ENCODE results near the gene CNGB1. TPM values are rescaled to one million over a fixed set of nuclear protein-coding genes. Genes with fewer than 3 reads are reported as not detected.

Gene CNGB1
- total and polyA plus RNA-seq, 2 experiments from 2014 or later: not detected

DNA sequence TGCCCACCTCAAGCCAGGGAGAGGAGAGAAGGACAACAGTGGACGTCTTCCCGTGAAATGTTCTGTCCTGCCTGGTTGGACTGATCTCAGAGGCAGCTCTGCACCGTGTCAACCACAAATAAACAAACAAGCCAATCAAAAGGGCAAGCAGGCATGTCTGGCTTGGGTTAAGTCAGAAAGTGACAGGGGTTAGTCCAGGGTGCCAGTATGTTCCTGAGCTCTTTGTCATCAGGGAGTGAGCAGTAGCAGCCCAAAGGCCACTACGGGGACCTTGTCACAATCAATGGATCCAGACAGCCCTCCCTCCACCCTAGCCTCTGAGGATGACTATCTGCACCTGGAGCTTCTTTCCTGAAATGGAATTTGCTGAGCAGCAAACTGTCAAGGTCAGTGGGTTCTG lies 35.0 kb downstream of the CNGB1 start:
- no peak overlapping the region for H3K27ac ChIP-seq
- H3K4me1 ChIP-seq (ENCODE audit: low read depth): no peaks in the 10 kb centered on the region
- DNase-seq (ENCODE audit: low read depth in 1 of 2, low spot score in 1 of 2): no peak
- H3K4me3 ChIP-seq: no peak overlapping the region
- H3K27me3 ChIP-seq: no peaks in the 10 kb centered on the region
- H3K36me3 ChIP-seq: no peaks in the 10 kb centered on the region
- TF ChIP-seq, protein P1, sequence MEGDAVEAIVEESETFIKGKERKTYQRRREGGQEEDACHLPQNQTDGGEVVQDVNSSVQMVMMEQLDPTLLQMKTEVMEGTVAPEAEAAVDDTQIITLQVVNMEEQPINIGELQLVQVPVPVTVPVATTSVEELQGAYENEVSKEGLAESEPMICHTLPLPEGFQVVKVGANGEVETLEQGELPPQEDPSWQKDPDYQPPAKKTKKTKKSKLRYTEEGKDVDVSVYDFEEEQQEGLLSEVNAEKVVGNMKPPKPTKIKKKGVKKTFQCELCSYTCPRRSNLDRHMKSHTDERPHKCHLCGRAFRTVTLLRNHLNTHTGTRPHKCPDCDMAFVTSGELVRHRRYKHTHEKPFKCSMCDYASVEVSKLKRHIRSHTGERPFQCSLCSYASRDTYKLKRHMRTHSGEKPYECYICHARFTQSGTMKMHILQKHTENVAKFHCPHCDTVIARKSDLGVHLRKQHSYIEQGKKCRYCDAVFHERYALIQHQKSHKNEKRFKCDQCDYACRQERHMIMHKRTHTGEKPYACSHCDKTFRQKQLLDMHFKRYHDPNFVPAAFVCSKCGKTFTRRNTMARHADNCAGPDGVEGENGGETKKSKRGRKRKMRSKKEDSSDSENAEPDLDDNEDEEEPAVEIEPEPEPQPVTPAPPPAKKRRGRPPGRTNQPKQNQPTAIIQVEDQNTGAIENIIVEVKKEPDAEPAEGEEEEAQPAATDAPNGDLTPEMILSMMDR (IDR thresholded peaks at IDR 0.05; ENCODE audit: low read depth, low read length): no peak
- H3K9me3 ChIP-seq (ENCODE audit: low read depth): no peaks in the 10 kb centered on the region

DNA sequence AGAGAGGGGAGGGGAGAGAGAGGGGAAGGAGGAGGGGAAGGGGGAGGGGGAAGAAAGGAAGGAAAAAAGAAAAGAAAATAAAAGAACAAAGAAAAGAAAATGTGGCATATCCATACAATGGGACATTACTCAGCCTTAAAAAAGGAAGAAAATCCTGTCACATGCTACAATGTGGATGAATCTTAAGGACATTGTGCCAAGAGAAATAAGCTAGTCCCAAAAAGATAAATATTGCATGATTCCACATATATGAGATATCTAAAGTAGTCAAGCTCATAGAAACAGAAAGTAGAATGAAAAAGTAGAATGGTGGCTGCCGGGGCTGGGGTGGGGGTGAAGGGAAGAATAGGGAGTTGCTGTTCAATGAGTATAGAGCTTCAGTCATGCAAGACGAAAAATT lies 40.4 kb downstream of the CNGB1 start:
- TF ChIP-seq, protein P1 (IDR thresholded peaks at IDR 0.05; ENCODE audit: low read depth, low read length): no peak
- no peaks in the 10 kb centered on the region for H3K4me1 ChIP-seq (ENCODE audit: low read depth)
- H3K36me3 ChIP-seq: no peaks in the 10 kb centered on the region
- H3K27me3 ChIP-seq: no peaks in the 10 kb centered on the region
- no peak for DNase-seq (ENCODE audit: low read depth in 1 of 2, low spot score in 1 of 2)
- no peak overlapping the region for H3K27ac ChIP-seq
- H3K4me3 ChIP-seq: no peak overlapping the region
- H3K9me3 ChIP-seq (ENCODE audit: low read depth): no peaks in the 10 kb centered on the region

DNA sequence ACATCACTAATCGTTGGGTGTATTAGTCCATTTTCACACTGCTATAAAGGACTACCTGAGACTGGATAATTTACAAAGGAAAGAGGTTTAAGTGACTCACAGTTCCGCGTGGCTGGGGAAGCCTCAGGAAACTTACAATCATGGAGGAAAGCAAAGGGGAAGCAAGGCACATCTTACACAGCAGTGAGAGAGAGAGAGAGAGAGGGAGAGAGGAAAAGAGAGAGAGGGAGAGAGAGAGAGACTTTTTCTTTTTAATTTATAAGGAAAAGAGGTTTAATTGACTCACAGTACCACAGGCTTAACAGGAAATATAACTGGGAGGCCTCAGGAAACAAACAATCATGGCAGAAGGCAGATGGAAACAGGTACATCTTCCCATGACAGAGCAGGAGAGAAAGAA lies 41.7 kb downstream of the CNGB1 start:
- no peak for DNase-seq (ENCODE audit: low read depth in 1 of 2, low spot score in 1 of 2)
- H3K9me3 ChIP-seq (ENCODE audit: low read depth): no peaks in the 10 kb centered on the region
- H3K27ac ChIP-seq: no peak overlapping the region
- no peaks in the 10 kb centered on the region for H3K4me1 ChIP-seq (ENCODE audit: low read depth)
- H3K27me3 ChIP-seq: no peaks in the 10 kb centered on the region
- H3K36me3 ChIP-seq: no peaks in the 10 kb centered on the region
- H3K4me3 ChIP-seq: no peak overlapping the region
- TF ChIP-seq, protein P1 (IDR thresholded peaks at IDR 0.05; ENCODE audit: low read depth, low read length): no peak

DNA sequence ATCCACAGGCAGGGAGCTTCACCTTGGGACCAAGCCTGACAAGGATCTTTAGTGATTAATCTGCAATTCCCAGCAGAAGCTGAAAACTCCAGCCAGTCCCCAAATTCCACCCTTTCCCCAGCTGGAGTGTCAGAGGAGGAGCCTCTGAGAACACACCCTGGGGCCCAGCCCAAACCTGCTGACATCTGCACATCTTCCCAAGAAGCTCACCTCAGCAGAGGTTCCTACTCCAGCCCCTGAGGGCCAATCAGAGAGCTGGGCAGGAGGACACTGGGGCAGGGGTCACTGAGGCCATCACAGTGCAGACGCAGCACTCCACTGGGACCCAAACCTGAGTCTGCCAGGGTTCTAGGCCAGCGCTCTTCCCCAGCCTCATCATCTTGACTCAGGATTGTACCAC lies 44.9 kb downstream of the CNGB1 start:
- no peak for DNase-seq (ENCODE audit: low read depth in 1 of 2, low spot score in 1 of 2)
- Histone ChIP-seq H3K27me3 (no peaks in the 10 kb centered on the region), H3K27ac (no peak overlapping the region), H3K4me1 (ENCODE audit: low read depth) (no peaks in the 10 kb centered on the region), H3K4me3 (no peak overlapping the region), H3K36me3 (no peaks in the 10 kb centered on the region), H3K9me3 (ENCODE audit: low read depth) (no peaks in the 10 kb centered on the region)
- TF ChIP-seq, protein P1 (IDR thresholded peaks at IDR 0.05; ENCODE audit: low read depth, low read length): no peak

DNA sequence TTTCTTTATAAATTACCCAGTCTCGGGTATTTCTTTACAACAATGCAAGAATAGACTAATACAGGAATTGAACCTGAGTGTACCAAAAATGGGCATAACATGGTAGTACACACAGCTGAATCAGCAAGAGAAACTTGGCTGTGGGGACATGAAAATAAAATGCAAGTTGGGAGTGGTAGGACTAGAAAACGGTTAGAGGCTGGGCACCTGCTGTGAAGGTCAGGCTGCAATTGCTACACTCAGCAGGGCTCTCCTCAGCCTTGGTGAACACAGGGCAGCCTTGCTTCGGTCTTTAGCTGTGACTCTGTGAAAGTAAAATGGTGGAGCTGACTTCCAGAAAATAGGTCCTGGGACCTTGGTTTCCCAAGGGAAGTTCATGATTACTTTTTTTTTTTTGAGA lies 45.6 kb downstream of the CNGB1 start:
- H3K27ac ChIP-seq: no peak overlapping the region
- H3K36me3 ChIP-seq: no peaks in the 10 kb centered on the region
- H3K4me1 ChIP-seq (ENCODE audit: low read depth): no peaks in the 10 kb centered on the region
- no peak overlapping the region for H3K4me3 ChIP-seq
- no peak for DNase-seq (ENCODE audit: low read depth in 1 of 2, low spot score in 1 of 2)
- no peaks in the 10 kb centered on the region for H3K27me3 ChIP-seq
- TF ChIP-seq, protein P1 (IDR thresholded peaks at IDR 0.05; ENCODE audit: low read depth, low read length): no peak
- no peaks in the 10 kb centered on the region for H3K9me3 ChIP-seq (ENCODE audit: low read depth)

DNA sequence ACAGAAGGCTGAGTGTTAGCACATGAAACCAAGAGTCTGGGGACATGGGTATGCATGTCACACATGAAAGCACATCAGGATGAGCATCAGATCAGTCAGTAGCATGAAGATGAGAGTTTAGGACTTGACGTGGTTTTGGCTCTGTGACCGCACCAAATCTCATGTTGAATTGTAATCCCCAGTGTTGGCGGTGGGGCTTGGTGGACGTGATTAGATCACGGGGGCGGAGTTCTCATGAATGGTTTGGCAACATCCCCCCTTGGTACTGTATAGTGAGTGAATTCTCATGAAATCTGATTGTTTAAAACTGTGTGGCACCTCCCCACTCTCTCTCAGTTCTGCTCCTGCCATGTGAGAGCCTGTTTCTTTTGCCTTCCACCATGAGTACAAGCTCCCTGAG lies 46.4 kb downstream of the CNGB1 start:
- no peaks in the 10 kb centered on the region for H3K36me3 ChIP-seq
- H3K4me1 ChIP-seq (ENCODE audit: low read depth): no peaks in the 10 kb centered on the region
- no peaks in the 10 kb centered on the region for H3K27me3 ChIP-seq
- TF ChIP-seq, protein P1 (IDR thresholded peaks at IDR 0.05; ENCODE audit: low read depth, low read length): no peak
- H3K27ac ChIP-seq: no peak overlapping the region
- H3K9me3 ChIP-seq (ENCODE audit: low read depth): no peaks in the 10 kb centered on the region
- no peak overlapping the region for H3K4me3 ChIP-seq
- DNase-seq (ENCODE audit: low read depth in 1 of 2, low spot score in 1 of 2): no peak
